Thyroid gland (tissue), 4 donors: ENCODE data around the gene POLR2A. TPM values are rescaled to one million over a fixed set of nuclear protein-coding genes. Genes with fewer than 3 reads are reported as not detected.

ENCODE experiments used
- DNase-seq, 2 donors: peaks; one replicate each; pipeline ENCODE4 v3.0.0-alpha.2; 2019
- H3K27ac ChIP-seq, 3 donors: fragments of 200-600 bp; sonication (generic); 1 replicate in 2 of 3; 2 replicates in 1 of 3; pipeline ENCODE4 v1.5.1; 2016 to 2019; ENCODE audit warnings: mild to moderate bottlenecking in 1 of 3, moderate library complexity in 1 of 3
- H3K27me3 ChIP-seq: fragments of 200-600 bp; sonication (generic); one replicate; pipeline ENCODE4 v1.5.1; 2019
- H3K36me3 ChIP-seq, 2 donors: fragments of 200-600 bp; sonication (generic); one replicate each; pipeline ENCODE4 v1.5.1; 2016 to 2019
- H3K4me1 ChIP-seq, 2 donors: fragments of 200-600 bp; sonication (generic); one replicate each; pipeline ENCODE4 v1.5.1; 2017 to 2019
- H3K4me3 ChIP-seq, 3 donors: fragments of 200-600 bp; sonication (generic); replicated peaks in 1 of 3; 1 replicate in 2 of 3; 2 replicates in 1 of 3; pipeline ENCODE4 v1.5.1; 2016; ENCODE audit warnings: mild to moderate bottlenecking in 1 of 3
- H3K9me3 ChIP-seq: fragments of 200-600 bp; sonication (generic); one replicate; pipeline ENCODE4 v1.5.1; 2017
- CTCF ChIP-seq, 6 experiments: fragments of 200-600 bp in 3 of 6; fragments of 450-650 bp in 3 of 6; sonication (generic) in 3 of 6; IDR thresholded peaks; one replicate each; pipeline ENCODE4 v1.5.1; 2016 to 2019; ENCODE audit warnings: antibody characterized with exemption in 6 of 6, mild to moderate bottlenecking in 2 of 6, inconsistent platforms in 1 of 6, moderate library complexity in 1 of 6
- POLR2A ChIP-seq, 2 donors: fragments of 450-650 bp; IDR thresholded peaks; one replicate each; pipeline ENCODE4 v1.6.1; 2017; ENCODE audit warnings: antibody characterized with exemption in 2 of 2, mild to moderate bottlenecking in 2 of 2, moderate library complexity in 1 of 2
- WGBS, 2 donors: methylation state at CpG; one replicate each; pipeline ENCODE4 v1.1.5; 2017; 5-methylcytosine and 5-hydroxymethylcytosine counted together
- intact Hi-C: fragments of 100-400 bp; cut with DNase I; formaldehyde crosslinking; loops from one replicate; pipeline ENCODE4 v1.15.1; 2023
- total RNA-seq, 4 donors: library from RNA; depleted of rRNA; stranded (reverse); fragments of >200 nt; gene quantifications; one replicate each; pipeline ENCODE4 v1.2.3, GENCODE V29; 2016

POLR2A gene
- total RNA-seq, 4 donors from 2014 or later, result 47.6 to 125 (median 82.2) TPM

GRCh38 chr17:7483255-7484066 lies 705 bp upstream of the POLR2A start:
- H3K36me3 ChIP-seq, result no peaks in the 10 kb centered on the region
- H3K27me3 ChIP-seq, result no peaks in the 10 kb centered on the region
- WGBS, 2 donors, result 0 to 1% methylated on average over 27 to 32 of the region's 38 CpGs
- DNase-seq, result peak; percentile 97
- peak overlapping the region; percentile 91 to 99 (median 98) for H3K27ac ChIP-seq
- H3K4me1 ChIP-seq, result peaks cover 37 to 60% of the 10 kb centered on the region in 2 donors
- TF ChIP-seq CTCF (IDR thresholded peaks at IDR 0.05) (no peak), POLR2A (IDR thresholded peaks at IDR 0.05) (peak in 1 of 2 donors; percentile 75)
- no peaks in the 10 kb centered on the region for H3K9me3 ChIP-seq
- H3K4me3 ChIP-seq, result peak overlapping the region; percentile 41 to 67 (median 47)
- intact Hi-C loops, result loop anchor here (10.0 kb wide), 1 partner anchor 129 kb away; the partner anchor contains the start of genes KCTD11 and TMEM95

- Histone ChIP-seq H3K9me3 (no peaks in the 10 kb centered on the region), H3K36me3 (no peaks in the 10 kb centered on the region), H3K27ac (peak overlapping the region in 2 of 3 donors; percentile 46 to 55), H3K4me3 (peak overlapping the region in 2 of 3 donors; percentile 31 to 32), H3K27me3 (no peaks in the 10 kb centered on the region), H3K4me1 (peaks cover 39 to 72% of the 10 kb centered on the region in 2 donors)
- 0% methylated on average over 12 to 19 of the region's 19 CpGs for WGBS, 2 donors
- no peak for DNase-seq
- intact Hi-C loops, result loop anchor here (10.0 kb wide), 1 partner anchor 130 kb away; the partner anchor contains the start of genes KCTD11 and TMEM95
- TF ChIP-seq CTCF (IDR thresholded peaks at IDR 0.05) (no peak), POLR2A (IDR thresholded peaks at IDR 0.05) (no peak)
Observed at GRCh38 chr17:7484919-7485377, 782 bp downstream of the POLR2A start.

GRCh38 chr17:7486181-7486580 lies 2.0 kb downstream of the POLR2A start:
- Histone ChIP-seq H3K4me1 (peaks cover 31 to 62% of the 10 kb centered on the region in 2 donors), H3K27ac (peak overlapping the region in 2 of 3 donors; percentile 0 to 5), H3K27me3 (no peaks in the 10 kb centered on the region), H3K9me3 (no peaks in the 10 kb centered on the region), H3K36me3 (no peaks in the 10 kb centered on the region), H3K4me3 (peak overlapping the region in 1 of 3 donors; percentile 31)
- DNase-seq, result no peak
- intact Hi-C loops, result loop anchor here (10.0 kb wide), 1 partner anchor 131 kb away; the partner anchor contains the start of genes KCTD11 and TMEM95
- no peak for TF ChIP-seq POLR2A (IDR thresholded peaks at IDR 0.05)
- TF ChIP-seq CTCF (IDR thresholded peaks at IDR 0.05), result no peak
- 33 to 36% methylated on average over 3 of the region's 3 CpGs for WGBS, 2 donors

GRCh38 chr17:7490144-7490543 lies 6.0 kb downstream of the POLR2A start:
- DNase-seq, result no peak
- H3K27ac ChIP-seq, result no peak overlapping the region
- H3K36me3 ChIP-seq, result no peaks in the 10 kb centered on the region
- intact Hi-C loops, result no loop called here
- 70 to 76% methylated on average over 8 of the region's 8 CpGs for WGBS, 2 donors
- no peaks in the 10 kb centered on the region for H3K9me3 ChIP-seq
- H3K27me3 ChIP-seq, result no peaks in the 10 kb centered on the region
- H3K4me1 ChIP-seq, result peaks cover 31 to 55% of the 10 kb centered on the region in 2 donors
- no peak overlapping the region for H3K4me3 ChIP-seq
- TF ChIP-seq CTCF (IDR thresholded peaks at IDR 0.05) (no peak), POLR2A (IDR thresholded peaks at IDR 0.05) (no peak)

GRCh38 chr17:7491583-7491982 lies 7.4 kb downstream of the POLR2A start:
- Histone ChIP-seq H3K27ac (no peak overlapping the region), H3K9me3 (no peaks in the 10 kb centered on the region), H3K27me3 (no peaks in the 10 kb centered on the region), H3K4me1 (peaks cover 17 to 42% of the 10 kb centered on the region in 2 donors), H3K4me3 (no peak overlapping the region), H3K36me3 (peaks cover 8 to 9% of the 10 kb centered on the region in 2 donors)
- TF ChIP-seq CTCF (IDR thresholded peaks at IDR 0.05) (no peak), POLR2A (IDR thresholded peaks at IDR 0.05) (no peak)
- intact Hi-C loops, result no loop called here
- no peak for DNase-seq
- WGBS, 2 donors, result 92% methylated on average over 1 of the region's 1 CpG
